SW480 (cell line): ENCODE measurements around the gene ZFP42.
A peak's percentile ranks its signal among the peaks of the same experiment; 100 is the strongest.
"Not testable (repeated sequence)": the region's sequence is repeated elsewhere in the genome, so short reads cannot be mapped to it uniquely, and the experiment has no call there.

Experiments
- DNase-seq: peaks from one replicate; pipeline ENCODE4 v3.0.0-alpha.2; 2016; ENCODE audit warnings: low spot score

ZFP42 gene

DNA sequence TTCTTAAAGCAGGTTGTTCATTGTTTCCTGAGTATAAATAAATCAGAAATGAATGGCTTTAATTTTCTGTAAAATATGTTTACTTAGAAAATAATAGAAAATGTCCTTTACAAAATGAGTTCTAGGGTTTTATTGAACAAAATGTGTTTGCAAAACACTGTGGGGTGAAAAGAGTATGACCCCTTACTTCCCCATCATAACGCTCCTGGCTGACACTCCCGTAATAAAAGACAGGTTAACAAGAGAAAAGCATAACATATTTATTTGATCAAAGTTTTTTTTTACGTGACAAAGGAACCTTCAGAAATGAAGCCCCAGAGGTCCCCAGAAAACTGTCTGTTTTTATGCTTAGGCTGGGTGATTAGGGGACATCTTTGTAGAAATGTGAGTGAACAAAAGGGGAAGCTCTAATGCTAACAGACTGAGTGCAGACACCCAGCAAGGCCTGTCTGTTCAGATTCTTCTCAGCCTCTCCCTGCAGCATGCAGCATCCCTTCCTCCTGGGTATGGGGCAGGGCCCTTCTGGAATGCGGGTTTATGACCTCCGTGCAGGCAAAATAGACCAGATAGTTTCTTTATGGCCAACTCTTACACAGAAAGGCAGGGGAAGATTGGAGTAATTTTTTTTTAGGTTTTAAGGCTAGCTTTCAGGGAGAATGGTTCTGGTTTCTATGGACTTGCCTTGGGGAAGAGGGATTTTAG lies 26.1 kb downstream of the ZFP42 start:
- DNase-seq, result peak; percentile 6

DNA sequence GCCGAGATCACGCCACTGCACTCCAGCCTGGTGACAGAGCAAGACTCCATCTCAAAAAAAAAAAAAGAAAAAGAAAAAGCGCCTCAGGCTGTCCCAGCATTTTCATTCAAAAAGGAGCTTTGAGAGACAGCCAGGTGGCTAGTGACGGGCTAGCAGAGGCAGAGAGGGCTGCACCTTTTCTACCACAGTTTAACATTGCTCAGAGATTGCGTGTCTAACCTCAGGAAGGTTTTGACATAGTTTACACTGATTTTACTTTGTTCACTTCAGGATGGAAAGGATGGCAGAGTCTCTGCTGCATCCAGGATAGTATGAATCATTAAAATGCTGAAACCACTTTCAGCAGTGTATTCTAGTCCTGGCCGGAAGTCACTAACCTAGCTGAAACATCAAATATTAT lies 28.1 kb downstream of the ZFP42 start:
- DNase-seq, result peak; percentile 33

DNA sequence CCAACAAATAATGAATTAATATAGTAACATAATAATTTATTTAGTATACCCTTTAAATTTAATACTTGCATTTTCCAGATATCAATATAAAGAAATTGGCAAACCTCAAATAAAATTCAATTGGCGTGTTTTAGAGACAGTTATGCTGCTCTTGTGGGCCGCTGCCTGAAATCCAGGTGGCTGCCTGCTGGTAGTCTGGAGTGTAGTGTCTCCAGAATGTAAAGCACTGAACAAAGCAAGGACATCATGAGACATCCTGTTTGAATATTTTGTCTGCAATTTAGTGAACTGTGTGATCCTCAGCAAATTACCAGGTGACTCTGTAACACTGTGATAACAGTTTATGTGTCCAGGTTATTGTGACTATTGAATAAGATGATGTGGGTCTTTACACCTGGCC lies 29.9 kb downstream of the ZFP42 start:
- no peak for DNase-seq

DNA sequence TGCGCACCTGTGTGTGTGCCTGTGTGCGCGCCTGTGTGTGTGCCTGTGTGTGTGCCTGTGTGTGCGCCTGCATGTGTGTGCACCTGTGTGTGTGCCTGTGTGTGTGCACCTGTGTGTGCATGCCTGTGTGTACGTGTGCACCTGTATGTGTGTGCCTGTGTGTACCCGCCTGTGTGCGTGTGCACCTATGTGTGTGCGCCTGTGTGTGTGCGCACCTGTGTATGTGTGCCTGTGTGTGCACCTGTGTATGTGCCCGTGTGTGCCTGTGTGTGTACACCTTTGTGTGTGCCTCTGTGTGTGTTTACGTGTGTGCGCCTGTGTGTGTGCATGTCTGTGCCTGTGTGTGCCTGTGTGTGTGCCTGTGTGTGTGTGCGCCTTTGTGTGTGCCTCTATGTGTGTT lies 33.5 kb downstream of the ZFP42 start:
- DNase-seq, result no peak

DNA sequence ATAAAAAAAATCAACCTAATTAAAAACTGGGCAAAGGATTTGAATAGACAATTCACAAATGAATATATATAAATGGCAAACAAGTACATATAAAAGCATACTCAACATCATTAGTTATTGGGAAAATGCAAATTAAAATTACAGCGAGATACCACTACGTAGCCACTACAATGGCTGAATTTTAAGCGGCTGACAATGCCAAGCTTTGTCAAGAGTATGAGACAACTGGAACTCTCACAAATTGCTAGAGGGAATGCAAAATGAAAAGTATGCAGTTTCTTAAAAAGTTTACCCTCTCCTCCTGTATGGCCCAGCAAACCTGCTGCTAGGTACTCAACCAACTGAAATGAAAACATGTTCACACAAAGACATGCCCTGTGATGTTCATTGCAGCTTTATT lies 34.8 kb downstream of the ZFP42 start:
- DNase-seq, result no peak

DNA sequence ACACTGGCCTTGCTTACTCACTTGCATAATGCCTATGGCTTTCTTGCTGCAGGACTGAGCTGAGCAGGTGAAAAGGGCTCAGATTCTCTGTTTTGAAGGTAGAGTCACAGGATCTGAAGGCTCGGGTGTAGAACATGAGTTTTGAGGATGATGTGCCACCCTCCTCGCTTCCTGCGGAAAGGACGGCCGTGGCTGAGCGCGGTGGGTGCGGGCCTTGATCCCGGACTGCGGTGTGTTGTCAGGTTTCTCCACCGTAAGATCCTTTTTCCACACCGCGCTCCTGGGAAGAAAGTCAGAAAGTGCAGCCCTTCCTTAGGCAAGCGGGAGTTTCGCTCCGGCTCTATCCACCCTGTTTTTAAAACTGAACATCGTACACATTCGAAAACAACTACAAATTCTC lies 36.2 kb downstream of the ZFP42 start:
- DNase-seq, result no peak

DNA sequence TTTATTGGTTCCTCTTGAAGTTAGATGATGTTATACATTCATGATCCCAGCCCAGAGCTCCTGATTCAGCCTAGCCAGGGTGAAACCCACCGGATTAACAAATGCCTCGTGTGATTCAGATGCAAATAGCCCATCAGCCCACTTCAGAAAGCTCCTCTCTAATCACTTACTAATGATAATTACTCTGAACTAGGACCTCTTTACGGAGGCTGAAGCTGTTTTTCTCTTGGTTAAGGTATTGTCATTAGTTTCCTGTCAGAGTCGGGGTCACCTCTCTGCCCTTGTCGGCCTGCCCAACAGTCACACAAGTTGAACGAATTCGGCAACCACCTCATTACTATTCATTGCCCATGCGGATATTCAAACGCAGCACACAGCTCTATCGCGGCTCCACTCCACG lies 36.6 kb downstream of the ZFP42 start:
- no peak for DNase-seq

DNA sequence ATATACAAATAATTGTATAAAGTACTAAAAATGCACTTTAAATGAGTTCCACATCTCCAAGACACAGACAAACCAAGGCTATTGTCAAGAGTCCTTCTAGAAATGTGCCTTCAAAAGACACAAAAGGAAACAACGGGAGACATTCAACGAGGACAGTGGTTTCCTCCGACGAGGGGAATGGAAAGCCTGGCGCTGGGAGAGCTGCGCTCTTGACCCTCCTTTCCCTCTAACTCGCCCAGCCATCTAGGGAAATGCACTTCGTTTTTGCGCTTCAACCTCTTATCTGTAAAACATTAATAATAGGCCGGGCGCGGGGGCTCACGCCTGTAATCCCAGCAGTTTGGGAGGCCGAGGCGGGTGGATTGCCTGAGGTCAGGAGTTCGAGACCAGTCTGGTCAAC lies 37.0 kb downstream of the ZFP42 start:
- no peak for DNase-seq

DNA sequence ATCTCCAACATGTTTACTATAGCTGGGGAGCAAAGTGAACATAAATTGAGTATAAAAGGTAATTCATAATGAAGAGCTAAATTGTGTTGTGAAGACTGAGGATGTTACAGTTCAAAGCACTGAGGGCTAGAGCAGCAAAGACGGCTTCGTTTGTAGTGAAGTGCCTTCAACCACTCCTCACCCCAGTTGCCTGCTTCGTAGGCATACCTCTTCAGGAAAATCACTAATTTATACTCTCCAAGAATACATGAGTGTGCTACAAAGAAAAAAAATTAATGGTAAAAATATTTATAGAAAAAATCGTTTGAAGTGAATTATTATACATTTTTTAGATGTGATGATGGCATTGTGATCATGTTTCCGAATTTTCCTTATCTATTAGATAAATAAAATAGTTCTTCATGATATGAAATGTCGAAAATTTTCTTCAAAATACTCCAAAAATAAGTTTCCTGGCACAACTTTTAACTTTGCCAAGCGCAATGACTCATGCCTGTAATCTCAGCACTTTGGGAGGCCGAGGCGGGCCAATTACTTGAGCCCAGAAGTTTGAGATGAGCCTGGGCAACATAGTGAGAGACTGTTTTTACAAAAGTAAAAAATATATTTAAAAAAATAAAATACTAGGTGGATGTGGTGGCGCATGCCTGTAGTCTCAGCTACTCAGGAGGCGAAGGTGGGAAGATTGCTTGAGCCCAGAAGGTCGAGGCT lies 41.6 kb downstream of the ZFP42 start:
- no peak for DNase-seq

DNA sequence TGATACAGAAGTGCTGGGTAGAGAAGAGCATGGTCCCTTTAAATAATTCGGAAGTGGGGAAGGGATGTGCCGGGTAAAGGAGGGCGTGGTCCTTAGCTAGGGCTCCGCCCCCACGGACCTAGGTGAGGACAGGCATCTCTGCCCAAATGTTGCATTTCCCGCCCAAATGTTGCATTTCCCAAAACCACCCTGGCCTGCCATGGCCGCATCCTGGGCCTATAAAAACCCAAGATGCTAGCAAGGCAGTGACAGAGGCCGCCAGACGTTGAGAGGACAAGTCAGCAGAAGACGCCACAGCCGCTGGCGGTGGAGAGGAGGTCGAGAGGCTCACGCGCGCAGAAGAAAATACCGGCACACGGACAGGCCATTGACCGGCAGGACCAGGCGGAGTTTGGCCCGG lies 46.1 kb downstream of the ZFP42 start:
- no peak for DNase-seq

DNA sequence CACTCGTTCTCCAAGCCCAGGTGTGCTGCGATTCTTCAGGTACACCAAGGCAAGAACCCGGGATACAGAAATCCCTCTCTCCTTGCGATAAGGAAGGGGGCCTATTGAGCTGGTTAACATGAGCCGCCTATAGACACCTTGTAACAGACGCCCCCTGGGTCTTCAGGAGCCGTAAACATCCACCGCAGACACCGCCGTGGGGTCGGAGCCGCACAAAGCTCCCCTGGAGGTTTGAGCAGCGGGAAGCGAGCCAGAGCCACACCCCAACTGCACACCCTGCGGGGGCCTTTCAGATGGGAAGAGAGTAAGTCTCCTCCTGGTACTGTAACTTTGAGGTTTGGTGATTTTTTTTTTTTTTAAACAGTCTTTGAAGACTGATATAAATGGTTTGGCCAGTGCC lies 46.6 kb downstream of the ZFP42 start:
- no peak for DNase-seq

DNA sequence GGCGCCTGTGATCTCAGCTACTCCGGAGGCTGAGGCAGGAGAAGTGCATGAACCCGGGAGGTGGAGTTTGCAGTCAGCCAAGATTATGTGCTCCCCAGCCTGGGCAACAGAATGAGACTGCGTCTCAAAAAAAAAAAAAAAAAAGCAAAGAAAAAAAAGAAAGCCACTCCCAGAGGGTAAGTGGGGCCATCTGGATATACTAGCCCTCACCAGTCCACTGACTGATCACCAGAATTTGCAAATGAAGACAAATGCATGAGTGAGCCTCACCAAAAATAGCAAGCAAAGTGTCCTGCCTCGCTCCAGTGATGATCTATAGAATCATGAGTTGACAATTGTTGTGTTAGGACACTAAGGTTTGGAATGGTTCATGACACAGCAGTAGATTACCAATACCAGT lies 47.6 kb downstream of the ZFP42 start:
- DNase-seq, result no peak

DNA sequence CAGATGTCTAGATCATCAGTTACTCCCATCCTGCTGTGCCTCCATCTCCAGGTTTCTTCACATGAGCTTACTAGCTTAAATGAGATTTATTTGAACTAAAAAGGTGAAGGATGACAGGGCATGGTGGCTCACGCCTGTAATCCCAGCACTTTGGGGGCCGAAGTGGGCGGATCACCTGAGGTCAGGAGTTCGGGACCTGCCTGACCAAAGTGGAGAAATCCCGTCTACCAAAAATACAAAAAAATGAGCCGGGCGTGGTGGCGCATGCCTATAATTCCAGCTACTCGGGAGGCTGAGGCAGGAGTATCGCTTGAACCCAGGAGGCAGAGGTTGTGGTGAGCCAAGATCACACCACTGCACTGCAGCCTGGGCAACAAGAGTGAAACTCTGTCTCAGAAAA lies 49.9 kb downstream of the ZFP42 start:
- not testable (repeated sequence) for DNase-seq

DNA sequence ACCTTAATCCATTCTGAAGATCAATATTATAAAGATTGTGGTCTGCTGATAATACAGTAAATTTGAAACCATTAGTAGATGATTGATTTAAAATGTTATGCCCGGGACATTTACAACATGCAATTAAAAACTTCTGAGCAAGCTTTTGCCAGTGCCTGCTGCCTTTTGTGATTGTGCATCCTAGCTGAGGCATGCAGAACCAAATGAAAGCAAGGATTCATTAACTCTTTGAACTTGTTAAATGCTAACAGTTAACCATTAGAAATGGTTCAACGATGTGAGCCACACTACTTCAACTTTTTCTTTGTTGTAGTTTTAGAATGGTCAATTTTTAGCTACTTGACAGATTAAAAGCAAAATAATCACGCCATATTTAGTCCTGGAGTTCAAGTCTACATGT lies 51.1 kb downstream of the ZFP42 start:
- DNase-seq, result no peak

DNA sequence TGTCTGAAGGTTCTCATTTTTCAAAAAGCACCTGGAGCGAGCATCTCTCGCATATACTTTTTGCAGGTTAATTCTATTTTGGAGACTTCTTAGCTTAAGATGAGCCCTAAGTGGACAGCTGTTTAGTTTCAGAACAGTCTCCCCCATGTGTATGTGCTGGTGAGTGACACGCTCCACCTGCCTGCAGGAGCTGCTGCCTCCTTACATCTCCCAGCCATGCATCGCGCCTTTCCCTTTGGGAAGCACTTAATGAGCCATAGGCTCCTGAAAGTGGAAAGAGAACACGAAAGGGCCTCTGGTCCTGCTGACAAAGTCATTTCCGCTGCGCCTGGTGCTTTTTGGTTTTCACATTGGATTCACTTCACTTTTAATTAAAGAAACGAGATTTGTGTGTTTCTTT lies 57.7 kb downstream of the ZFP42 start:
- no peak for DNase-seq
